Uterus (tissue), 4 donors: ENCODE results near the gene ANKRD44. TPM values are rescaled to one million over a fixed set of nuclear protein-coding genes. Genes with fewer than 3 reads are reported as not detected.
"Not testable (repeated sequence)": the region's sequence is repeated elsewhere in the genome, so short reads cannot be mapped to it uniquely, and the experiment has no call there.

Source experiments
- DNase-seq, 2 donors: peaks; one replicate each; pipeline ENCODE4 v3.0.0-alpha.2; 2019 to 2020
- H3K27ac ChIP-seq, 2 donors: fragments of 200-600 bp; sonication (generic); 1 replicate in 1 of 2; 2 replicates in 1 of 2; pipeline ENCODE4 v1.5.1; 2016 to 2018
- H3K27me3 ChIP-seq, 2 donors: fragments of 200-600 bp; sonication (generic); one replicate each; pipeline ENCODE4 v1.5.1; 2018 to 2019; ENCODE audit warnings: control low read depth in 1 of 2
- H3K36me3 ChIP-seq, 2 donors: fragments of 200-600 bp; sonication (generic); one replicate each; pipeline ENCODE4 v1.5.1; 2019; ENCODE audit warnings: control low read depth in 1 of 2
- H3K4me1 ChIP-seq, 2 donors: fragments of 200-600 bp; sonication (generic); one replicate each; pipeline ENCODE4 v1.5.1; 2018 to 2019; ENCODE audit warnings: control low read depth in 1 of 2
- H3K4me3 ChIP-seq, 2 donors: fragments of 200-600 bp; sonication (generic); 1 replicate in 1 of 2; 2 replicates in 1 of 2; pipeline ENCODE4 v1.5.1; 2018 to 2019; ENCODE audit warnings: mild to moderate bottlenecking in 1 of 2
- H3K9me3 ChIP-seq, 2 donors: fragments of 200-600 bp; sonication (generic); one replicate each; pipeline ENCODE4 v1.5.1; 2019; ENCODE audit warnings: control low read depth in 1 of 2
- POLR2A ChIP-seq, 2 donors: fragments of 450-650 bp; IDR thresholded peaks; one replicate each; pipeline ENCODE4 v1.6.1; 2016; ENCODE audit warnings: antibody characterized with exemption in 2 of 2, mild to moderate bottlenecking in 1 of 2, moderate library complexity in 1 of 2
- intact Hi-C: fragments of 100-400 bp; cut with DNase I; formaldehyde crosslinking; loops from one replicate; pipeline ENCODE4 v1.15.1; 2023; ENCODE audit warnings: low total_unique reads
- total RNA-seq, 4 donors: library from RNA; depleted of rRNA in 3 of 4; stranded (reverse); fragments of >200 nt in 3 of 4; gene quantifications; one replicate each; pipeline versions ENCODE4 v1.1.0 to v1.2.4, GENCODE V29; 2014 to 2023
- TF ChIP-seq, protein P1 (sequence below), 4 experiments: fragments of 200-600 bp in 2 of 4; fragments of 450-650 bp in 2 of 4; sonication (generic) in 2 of 4; IDR thresholded peaks; one replicate each; pipeline ENCODE4 v1.5.1; 2016 to 2019; ENCODE audit warnings: antibody characterized with exemption in 4 of 4, mild to moderate bottlenecking in 2 of 4, moderate library complexity in 1 of 4
- donor health status: DM: yes; HTN: yes; CAD: no.

Gene ANKRD44
- total RNA-seq, 4 donors from 2014 or later: 14.4 to 71.5 (median 23.2) TPM

- Histone ChIP-seq H3K27me3 (no peaks in the 10 kb centered on the region), H3K4me1 (no peaks in the 10 kb centered on the region), H3K36me3 (no peaks in the 10 kb centered on the region), H3K9me3 (no peaks in the 10 kb centered on the region), H3K27ac (no peak overlapping the region), H3K4me3 (no peak overlapping the region)
- DNase-seq: no peak
- intact Hi-C loops: no loop called here
- TF ChIP-seq, protein P1, sequence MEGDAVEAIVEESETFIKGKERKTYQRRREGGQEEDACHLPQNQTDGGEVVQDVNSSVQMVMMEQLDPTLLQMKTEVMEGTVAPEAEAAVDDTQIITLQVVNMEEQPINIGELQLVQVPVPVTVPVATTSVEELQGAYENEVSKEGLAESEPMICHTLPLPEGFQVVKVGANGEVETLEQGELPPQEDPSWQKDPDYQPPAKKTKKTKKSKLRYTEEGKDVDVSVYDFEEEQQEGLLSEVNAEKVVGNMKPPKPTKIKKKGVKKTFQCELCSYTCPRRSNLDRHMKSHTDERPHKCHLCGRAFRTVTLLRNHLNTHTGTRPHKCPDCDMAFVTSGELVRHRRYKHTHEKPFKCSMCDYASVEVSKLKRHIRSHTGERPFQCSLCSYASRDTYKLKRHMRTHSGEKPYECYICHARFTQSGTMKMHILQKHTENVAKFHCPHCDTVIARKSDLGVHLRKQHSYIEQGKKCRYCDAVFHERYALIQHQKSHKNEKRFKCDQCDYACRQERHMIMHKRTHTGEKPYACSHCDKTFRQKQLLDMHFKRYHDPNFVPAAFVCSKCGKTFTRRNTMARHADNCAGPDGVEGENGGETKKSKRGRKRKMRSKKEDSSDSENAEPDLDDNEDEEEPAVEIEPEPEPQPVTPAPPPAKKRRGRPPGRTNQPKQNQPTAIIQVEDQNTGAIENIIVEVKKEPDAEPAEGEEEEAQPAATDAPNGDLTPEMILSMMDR (IDR thresholded peaks at IDR 0.05): no peak
- TF ChIP-seq POLR2A (IDR thresholded peaks at IDR 0.05): no peak
These were observed 67.9 kb downstream of the ANKRD44 start for GRCh38 chr2:197242719-197243118.

- H3K4me3 ChIP-seq: no peak overlapping the region
- intact Hi-C loops: no loop called here
- no peaks in the 10 kb centered on the region for H3K9me3 ChIP-seq
- H3K36me3 ChIP-seq: no peaks in the 10 kb centered on the region
- no peaks in the 10 kb centered on the region for H3K27me3 ChIP-seq
- TF ChIP-seq, protein P1 (IDR thresholded peaks at IDR 0.05): no peak
- TF ChIP-seq POLR2A (IDR thresholded peaks at IDR 0.05): no peak
- H3K4me1 ChIP-seq: no peaks in the 10 kb centered on the region
- no peak for DNase-seq
- no peak overlapping the region for H3K27ac ChIP-seq
These were observed 69.0 kb downstream of the ANKRD44 start for GRCh38 chr2:197241596-197241995.

DNA sequence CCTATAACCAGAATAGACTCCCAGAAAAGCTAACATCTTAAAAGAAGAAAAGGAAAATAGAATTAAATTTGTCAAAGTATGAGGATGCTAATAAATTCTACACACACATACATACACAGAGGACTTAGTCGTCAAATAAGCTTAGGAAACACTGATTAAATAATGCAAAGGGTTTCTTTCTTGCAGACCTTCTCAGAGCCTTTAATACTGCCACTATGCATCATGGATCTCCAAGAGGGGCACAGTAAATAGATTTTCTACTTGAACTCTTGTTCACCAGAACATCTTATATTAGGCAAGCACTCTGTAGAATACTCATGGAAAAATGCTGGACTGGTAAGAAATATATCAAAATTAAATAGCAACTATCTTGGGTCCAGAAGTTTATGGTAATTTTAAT lies 69.4 kb downstream of the ANKRD44 start:
- H3K36me3 ChIP-seq: no peaks in the 10 kb centered on the region
- H3K27ac ChIP-seq: no peak overlapping the region
- H3K4me1 ChIP-seq: no peaks in the 10 kb centered on the region
- H3K4me3 ChIP-seq: no peak overlapping the region
- DNase-seq: no peak
- H3K9me3 ChIP-seq: no peaks in the 10 kb centered on the region
- intact Hi-C loops: no loop called here
- no peaks in the 10 kb centered on the region for H3K27me3 ChIP-seq
- no peak for TF ChIP-seq POLR2A (IDR thresholded peaks at IDR 0.05)
- TF ChIP-seq, protein P1 (IDR thresholded peaks at IDR 0.05): no peak

GRCh38 chr2:197240421-197241041 lies 70.0 kb downstream of the ANKRD44 start:
- Histone ChIP-seq H3K36me3 (no peaks in the 10 kb centered on the region), H3K4me3 (no peak overlapping the region), H3K27ac (no peak overlapping the region), H3K4me1 (no peaks in the 10 kb centered on the region), H3K9me3 (no peaks in the 10 kb centered on the region), H3K27me3 (no peaks in the 10 kb centered on the region)
- TF ChIP-seq POLR2A (IDR thresholded peaks at IDR 0.05): no peak
- TF ChIP-seq, protein P1 (IDR thresholded peaks at IDR 0.05): no peak
- intact Hi-C loops: no loop called here
- no peak for DNase-seq

DNA sequence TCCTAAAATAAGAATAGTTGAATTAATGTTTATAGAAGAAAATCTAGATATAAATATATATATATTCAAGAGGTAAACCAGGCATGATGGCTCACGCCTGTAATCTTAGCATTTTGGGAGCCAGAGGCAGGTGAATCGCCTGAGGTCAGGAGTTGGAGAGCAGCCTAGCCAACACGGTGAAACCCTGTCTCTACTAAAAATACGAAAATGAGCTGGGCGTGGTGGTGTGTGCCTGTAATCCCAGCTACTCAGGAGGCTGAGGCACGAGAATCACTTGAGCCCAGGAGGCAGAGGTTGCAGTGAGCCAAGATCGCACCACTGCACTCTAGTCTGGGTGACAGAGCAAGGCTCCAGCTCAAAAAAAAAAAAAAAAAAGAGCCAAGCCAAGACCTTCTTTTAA lies 70.6 kb downstream of the ANKRD44 start:
- H3K36me3 ChIP-seq, intact Hi-C loops, H3K9me3 ChIP-seq, H3K4me3 ChIP-seq, H3K27me3 ChIP-seq, H3K4me1 ChIP-seq, DNase-seq, H3K27ac ChIP-seq: not testable (repeated sequence)

GRCh38 chr2:197239434-197239833 lies 71.1 kb downstream of the ANKRD44 start:
- Histone ChIP-seq H3K36me3 (no peaks in the 10 kb centered on the region), H3K4me1 (no peaks in the 10 kb centered on the region), H3K27me3 (no peaks in the 10 kb centered on the region), H3K4me3 (no peak overlapping the region), H3K27ac (peak overlapping the region in 1 of 2 donors; percentile 1), H3K9me3 (no peaks in the 10 kb centered on the region)
- intact Hi-C loops: no loop called here
- no peak for DNase-seq
- TF ChIP-seq, protein P1 (IDR thresholded peaks at IDR 0.05): no peak
- TF ChIP-seq POLR2A (IDR thresholded peaks at IDR 0.05): no peak
